Measurements from ENCODE around the gene TEX36.

GRCh38 chr10:125607689-125608290, 75.2 kb downstream of the TEX36 start:
- no peak for TF ChIP-seq CTCF (IDR thresholded peaks at IDR 0.05)
- no peak for TF ChIP-seq POLR2A (IDR thresholded peaks at IDR 0.05)

Measured in Peyer's patch (tissue), 4 donors.